ENCODE data around the gene CORO6.

The CORO6 gene

GRCh38 chr17:29640981-29641642, 18.4 kb upstream of the CORO6 start:
- TF ChIP-seq CTCF (IDR thresholded peaks at IDR 0.05; ENCODE audit: poor library complexity, severe bottlenecking) = no peak
- peaks cover 12% of the 10 kb centered on the region; the same call in 1 of the 2 replicates for H3K36me3 ChIP-seq (ENCODE audit: low read depth)
- peaks cover 37% of the 10 kb centered on the region for H3K4me1 ChIP-seq (ENCODE audit: insufficient read depth, poor library complexity, severe bottlenecking)
- no peak for DNase-seq (ENCODE audit: low spot score)
- H3K4me3 ChIP-seq (ENCODE audit: severe bottlenecking) = no peak overlapping the region
- H3K27me3 ChIP-seq (ENCODE audit: insufficient read depth, poor library complexity, severe bottlenecking) = no peaks in the 10 kb centered on the region
- H3K9me3 ChIP-seq (ENCODE audit: severe bottlenecking) = no peaks in the 10 kb centered on the region
- peak overlapping the region; percentile 66 for H3K27ac ChIP-seq (ENCODE audit: poor library complexity, severe bottlenecking)
- ATAC-seq (ENCODE audit: low read depth) = no peak

GRCh38 chr17:29640413-29640812, 17.7 kb upstream of the CORO6 start:
- Histone ChIP-seq H3K27me3 (ENCODE audit: insufficient read depth, poor library complexity, severe bottlenecking) (no peaks in the 10 kb centered on the region), H3K27ac (ENCODE audit: poor library complexity, severe bottlenecking) (peak overlapping the region; percentile 66), H3K4me3 (ENCODE audit: severe bottlenecking) (no peak overlapping the region), H3K36me3 (ENCODE audit: low read depth) (peaks cover 12% of the 10 kb centered on the region), H3K9me3 (ENCODE audit: severe bottlenecking) (no peaks in the 10 kb centered on the region), H3K4me1 (ENCODE audit: insufficient read depth, poor library complexity, severe bottlenecking) (peaks cover 30% of the 10 kb centered on the region)
- no peak for TF ChIP-seq CTCF (IDR thresholded peaks at IDR 0.05; ENCODE audit: poor library complexity, severe bottlenecking)
- DNase-seq (ENCODE audit: low spot score) (no peak), ATAC-seq (ENCODE audit: low read depth) (no peak)

- Histone ChIP-seq H3K27ac (ENCODE audit: poor library complexity, severe bottlenecking) (no peak overlapping the region), H3K36me3 (ENCODE audit: low read depth) (peaks cover 16% of the 10 kb centered on the region), H3K4me3 (ENCODE audit: severe bottlenecking) (no peak overlapping the region), H3K27me3 (ENCODE audit: insufficient read depth, poor library complexity, severe bottlenecking) (no peaks in the 10 kb centered on the region), H3K4me1 (ENCODE audit: insufficient read depth, poor library complexity, severe bottlenecking) (peaks cover 2% of the 10 kb centered on the region), H3K9me3 (ENCODE audit: severe bottlenecking) (no peaks in the 10 kb centered on the region)
- no peak for ATAC-seq (ENCODE audit: low read depth)
- DNase-seq (ENCODE audit: low spot score) = no peak
- no peak for TF ChIP-seq CTCF (IDR thresholded peaks at IDR 0.05; ENCODE audit: poor library complexity, severe bottlenecking)
These were observed 11.2 kb upstream of the CORO6 start for GRCh38 chr17:29633886-29634285.

- no peak for TF ChIP-seq CTCF (IDR thresholded peaks at IDR 0.05; ENCODE audit: poor library complexity, severe bottlenecking)
- H3K36me3 ChIP-seq (ENCODE audit: low read depth) = peaks cover 8% of the 10 kb centered on the region
- no peaks in the 10 kb centered on the region for H3K27me3 ChIP-seq (ENCODE audit: insufficient read depth, poor library complexity, severe bottlenecking)
- H3K9me3 ChIP-seq (ENCODE audit: severe bottlenecking) = no peaks in the 10 kb centered on the region
- H3K4me1 ChIP-seq (ENCODE audit: insufficient read depth, poor library complexity, severe bottlenecking) = no peaks in the 10 kb centered on the region
- DNase-seq (ENCODE audit: low spot score) (no peak), ATAC-seq (ENCODE audit: low read depth) (no peak)
- no peak overlapping the region for H3K4me3 ChIP-seq (ENCODE audit: severe bottlenecking)
- no peak overlapping the region for H3K27ac ChIP-seq (ENCODE audit: poor library complexity, severe bottlenecking)
These were observed 8.0 kb upstream of the CORO6 start for GRCh38 chr17:29630630-29631193.

- Histone ChIP-seq H3K27ac (ENCODE audit: poor library complexity, severe bottlenecking) (no peak overlapping the region), H3K9me3 (ENCODE audit: severe bottlenecking) (no peaks in the 10 kb centered on the region), H3K36me3 (ENCODE audit: low read depth) (peaks cover 5% of the 10 kb centered on the region; the same call in 1 of the 2 replicates), H3K4me3 (ENCODE audit: severe bottlenecking) (no peak overlapping the region), H3K4me1 (ENCODE audit: insufficient read depth, poor library complexity, severe bottlenecking) (no peaks in the 10 kb centered on the region), H3K27me3 (ENCODE audit: insufficient read depth, poor library complexity, severe bottlenecking) (no peaks in the 10 kb centered on the region)
- ATAC-seq (ENCODE audit: low read depth) (no peak), DNase-seq (ENCODE audit: low spot score) (no peak)
- TF ChIP-seq CTCF (IDR thresholded peaks at IDR 0.05; ENCODE audit: poor library complexity, severe bottlenecking) = no peak
These were observed 7.1 kb upstream of the CORO6 start for GRCh38 chr17:29629839-29630238.
